GM12878 (cell line): ENCODE measurements around the gene RAB13. TPM values are rescaled to one million over a fixed set of nuclear protein-coding genes. Genes with fewer than 3 reads are reported as not detected.

Source experiments
- ATAC-seq: fragments of 200-7000 bp; cut with Tn5 transposase; 3 replicates; pipeline ENCODE4 v1.9.1; 2020; ENCODE audit warnings: mild to moderate bottlenecking, moderate library complexity
- BruUV-seq: library from RNA; stranded (reverse); fragments of 400-500 nt; replicated peaks from 2 replicates; lab custom pipeline; 2021; lab: Mats Ljungman, UMichigan
- CTCF ChIA-PET: fragments of 300-600 bp; sonication (Branson Sonifier 250); formaldehyde crosslinking; extraction: SDS; loops from one replicate; lab custom pipeline; 2021; ENCODE audit warnings: inconsistent platforms; lab: Yijun Ruan, JAX
- POLR2A ChIA-PET: fragments of 350-600 bp; formaldehyde crosslinking; extraction: SDS; loops from one replicate; lab custom pipeline; 2021; ENCODE audit warnings: inconsistent platforms; lab: Charles Lee
- RAD21 ChIA-PET: fragments of 300-600 bp; sonication (Branson Sonifier 250); formaldehyde crosslinking; loops from one replicate; lab custom pipeline; 2023; ENCODE audit warnings: antibody characterized with exemption; ENCODE audit not compliant: unreplicated experiment; lab: Charles Lee
- SMC1A ChIA-PET: fragments of 300-600 bp; sonication (Branson Sonifier 250); formaldehyde crosslinking; loops from one replicate; lab custom pipeline; 2023; ENCODE audit not compliant: unreplicated experiment, uncharacterized antibody; lab: Charles Lee
- DNase-seq: peaks from one replicate; pipeline ENCODE4 v3.0.0-alpha.2; 2011; ENCODE audit warnings: low read depth, low spot score
- FAIRE-seq: peaks from 3 replicates; lab custom pipeline; 2011; peaks lifted over from hg19 to GRCh38; lab: Jason Lieb, UNC
- H2AFZ ChIP-seq: 2 replicates; pipeline ENCODE4 v1.6.0; 2011; ENCODE audit warnings: low read depth, low read length, control low read depth; ENCODE audit not compliant: control insufficient read depth
- H3K27ac ChIP-seq: 2 replicates; pipeline ENCODE4 v1.5.1; 2011; ENCODE audit warnings: control low read depth; ENCODE audit not compliant: control insufficient read depth, insufficient read depth
- H3K27me3 ChIP-seq, 2 experiments: replicated peaks in 1 of 2; 2 replicates each; pipeline versions ENCODE4 v1.6.0 to v1.6.1; 2011; ENCODE audit warnings: low read length in 1 of 2; ENCODE audit not compliant: control insufficient read depth in 2 of 2, insufficient read depth in 2 of 2
- H3K36me3 ChIP-seq, 2 experiments: 2 replicates each; pipeline ENCODE4 v1.5.1; 2011; ENCODE audit warnings: low read length in 1 of 2; ENCODE audit not compliant: control insufficient read depth in 2 of 2, insufficient read depth in 2 of 2
- H3K4me1 ChIP-seq: 2 replicates; pipeline ENCODE4 v1.6.1; 2011; ENCODE audit warnings: mild to moderate bottlenecking, low read length, moderate library complexity, mixed read lengths; ENCODE audit not compliant: control insufficient read depth, insufficient read depth
- H3K4me2 ChIP-seq: 2 replicates; pipeline ENCODE4 v1.6.0; 2011; ENCODE audit warnings: control low read depth; ENCODE audit not compliant: control insufficient read depth, insufficient read depth
- H3K4me3 ChIP-seq: fragments of 200-600 bp; sonication (generic); 2 replicates; pipeline ENCODE4 v1.5.1; 2016
- H3K79me2 ChIP-seq: 2 replicates; pipeline ENCODE4 v1.6.0; 2011; ENCODE audit warnings: low read length; ENCODE audit not compliant: control insufficient read depth, insufficient read depth
- H3K9ac ChIP-seq: 2 replicates; pipeline ENCODE4 v1.8.0; 2011; ENCODE audit warnings: low read length, control low read depth, mixed read lengths; ENCODE audit not compliant: control insufficient read depth, insufficient read depth
- H3K9me3 ChIP-seq: replicated peaks from 3 replicates; pipeline ENCODE4 v1.5.1; 2011; ENCODE audit warnings: mild to moderate bottlenecking, low read length; ENCODE audit not compliant: control insufficient read depth, insufficient read depth
- H4K20me1 ChIP-seq: 2 replicates; pipeline ENCODE4 v1.6.0; 2011; ENCODE audit not compliant: control insufficient read depth, insufficient read depth
- BACH1 ChIP-seq: fragments of 450-650 bp; IDR thresholded peaks from 2 replicates; pipeline ENCODE4 v1.6.1; 2017; ENCODE audit warnings: mild to moderate bottlenecking, borderline replicate concordance
- CEBPB ChIP-seq, 2 experiments: fragments of 150-350 bp in 1 of 2; IDR thresholded peaks; 2 replicates each; pipeline ENCODE4 v1.6.1; 2012 to 2014; ENCODE audit warnings: low read depth in 2 of 2, low read length in 2 of 2, borderline replicate concordance in 1 of 2, inconsistent platforms in 1 of 2
- FOXK2 ChIP-seq: fragments of 450-650 bp; IDR thresholded peaks from 2 replicates; pipeline ENCODE4 v1.6.1; 2017; ENCODE audit warnings: mild to moderate bottlenecking, moderate library complexity
- MEF2B ChIP-seq: fragments of 450-650 bp; IDR thresholded peaks from 2 replicates; pipeline ENCODE4 v1.6.1; 2018; ENCODE audit warnings: mild to moderate bottlenecking, moderate library complexity; ENCODE audit not compliant: partially characterized antibody, poor library complexity, severe bottlenecking
- MXI1 ChIP-seq: fragments of 150-350 bp; IDR thresholded peaks from 2 replicates; pipeline ENCODE4 v1.6.1; 2011; ENCODE audit warnings: low read depth, mild to moderate bottlenecking, inconsistent platforms, low read length, improper control_type of control experiment
- RBBP5 ChIP-seq: fragments of 200-600 bp; sonication (generic); conservative IDR thresholded peaks from 2 replicates; pipeline ENCODE4 v1.6.1; 2016
- RCOR1 ChIP-seq: conservative IDR thresholded peaks from 2 replicates; pipeline ENCODE4 v1.6.1; 2012; ENCODE audit warnings: low read depth, low read length, improper control_type of control experiment
- RFX5 ChIP-seq: IDR thresholded peaks from 2 replicates; pipeline ENCODE4 v1.6.1; 2011; ENCODE audit warnings: low read depth, low read length, improper control_type of control experiment
- TARDBP ChIP-seq: IDR thresholded peaks from 2 replicates; pipeline ENCODE4 v1.6.1; 2016; ENCODE audit warnings: borderline replicate concordance
- TCF12 ChIP-seq: IDR thresholded peaks from 2 replicates; pipeline ENCODE4 v1.6.1; 2011; ENCODE audit warnings: low read depth, mild to moderate bottlenecking, low read length
- YBX1 ChIP-seq: fragments of 450-650 bp; IDR thresholded peaks from 2 replicates; pipeline ENCODE4 v1.6.1; 2016; ENCODE audit warnings: antibody characterized with exemption
- ZZZ3 ChIP-seq: IDR thresholded peaks from 2 replicates; pipeline ENCODE4 v1.6.1; 2011; ENCODE audit warnings: low read depth; ENCODE audit not compliant: control insufficient read depth, insufficient read length
- WGBS: methylation state at CpG from one replicate; pipeline ENCODE4 v1.1.6; 2016; ENCODE audit warnings: low lambda C conversion rate; ENCODE audit not compliant: insufficient replicate concordance, insufficient coverage; ENCODE audit errors: missing lambda C conversion rate; 5-methylcytosine and 5-hydroxymethylcytosine counted together
- in situ Hi-C: fragments of 300-500 bp; cut with MboI; formaldehyde crosslinking; loops from 9 replicates; pipeline ENCODE4 v1.14.3; 2018; ENCODE audit warnings: mixed read lengths
- intact Hi-C: fragments of 100-400 bp; cut with micrococcal nuclease; formaldehyde crosslinking; loops from one replicate; pipeline ENCODE4 v1.14.2; 2022; ENCODE audit not compliant: unreplicated experiment
- polyA plus RNA-seq, 11 experiments: library from polyadenylated mRNA; depleted of rRNA in 4 of 11; unstranded in 6 of 11; stranded (reverse) in 5 of 11; fragments of >200 nt; fragmentation: Nextera tagmentation in 4 of 11; fragmentation: Illumina TruSeq in 1 of 11; extraction: Ambion mirVana in 4 of 11; extraction: Trizol in 1 of 11; gene quantifications; 1 replicate in 1 of 11; 2 replicates in 10 of 11; pipeline versions ENCODE4 v1.2.1 to v1.2.3, GENCODE V29; 2011 to 2016; ENCODE audit warnings: inconsistent platforms in 2 of 11, missing spikeins in 2 of 11, low read depth in 1 of 11
- total RNA-seq, 4 experiments: library from RNA; depleted of rRNA in 3 of 4; stranded (reverse); fragments of >200 nt in 3 of 4; fragmentation: Illumina TruSeq in 1 of 4; extraction: Trizol in 1 of 4; gene quantifications; 2 replicates each; pipeline versions ENCODE4 v1.2.1 to v1.2.3, GENCODE V29; 2013 to 2021
- TF ChIP-seq, protein P1 (sequence below): fragments of 150-350 bp; IDR thresholded peaks from 2 replicates; pipeline ENCODE4 v1.6.1; 2014; ENCODE audit warnings: mild to moderate bottlenecking, low read depth, low read length
- TF ChIP-seq, protein P2 (sequence below): fragments of 450-650 bp; IDR thresholded peaks from 2 replicates; pipeline ENCODE4 v1.6.1; 2017; ENCODE audit warnings: mild to moderate bottlenecking, moderate library complexity
- TF ChIP-seq, protein P3 (sequence below): fragments of 450-650 bp; IDR thresholded peaks from 2 replicates; pipeline ENCODE4 v1.6.1; 2018; ENCODE audit warnings: borderline replicate concordance, mild to moderate bottlenecking; ENCODE audit not compliant: partially characterized antibody
- TF ChIP-seq, protein P4 (sequence below): fragments of 450-650 bp; IDR thresholded peaks from 2 replicates; pipeline ENCODE4 v1.6.1; 2017; ENCODE audit warnings: mild to moderate bottlenecking

RAB13 gene
- total and polyA plus RNA-seq, 10 of the 15 experiments (the other 5 are each of a cell fraction or from before 2014, with no cell fraction given): 0.75 to 30.7 (median 15.9) TPM

DNA sequence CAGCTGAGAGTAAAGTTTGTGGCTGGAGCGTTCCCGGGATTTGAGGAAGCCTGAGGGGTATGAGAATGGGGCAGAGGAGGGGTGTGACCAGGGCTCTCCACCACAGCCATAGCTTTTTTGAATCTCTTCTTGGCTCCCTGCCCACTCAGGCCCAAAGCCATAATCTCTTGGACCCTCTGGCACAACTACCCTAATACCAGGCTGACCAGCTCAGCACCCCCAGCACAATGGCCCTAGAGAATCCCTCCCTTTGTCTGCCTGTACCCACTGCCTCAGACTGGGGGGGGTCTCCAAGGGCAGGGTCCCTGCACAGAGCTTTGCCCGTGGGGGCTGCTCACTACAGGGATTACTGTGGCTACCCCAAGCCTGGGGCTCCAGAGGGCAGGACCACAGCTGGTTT lies 47.1 kb downstream of the RAB13 start:
- peaks cover 2% of the 10 kb centered on the region for H3K4me1 ChIP-seq
- no peak for TF ChIP-seq TCF12
- TF ChIP-seq BACH1: no peak
- TF ChIP-seq ZZZ3: no peak
- no peak for TF ChIP-seq MXI1
- no peak for TF ChIP-seq CEBPB (IDR thresholded peaks at IDR 0.05; ENCODE audit: borderline replicate concordance in 1 of 2, low read depth in 2 of 2, low read length in 2 of 2)
- TF ChIP-seq, protein P1, sequence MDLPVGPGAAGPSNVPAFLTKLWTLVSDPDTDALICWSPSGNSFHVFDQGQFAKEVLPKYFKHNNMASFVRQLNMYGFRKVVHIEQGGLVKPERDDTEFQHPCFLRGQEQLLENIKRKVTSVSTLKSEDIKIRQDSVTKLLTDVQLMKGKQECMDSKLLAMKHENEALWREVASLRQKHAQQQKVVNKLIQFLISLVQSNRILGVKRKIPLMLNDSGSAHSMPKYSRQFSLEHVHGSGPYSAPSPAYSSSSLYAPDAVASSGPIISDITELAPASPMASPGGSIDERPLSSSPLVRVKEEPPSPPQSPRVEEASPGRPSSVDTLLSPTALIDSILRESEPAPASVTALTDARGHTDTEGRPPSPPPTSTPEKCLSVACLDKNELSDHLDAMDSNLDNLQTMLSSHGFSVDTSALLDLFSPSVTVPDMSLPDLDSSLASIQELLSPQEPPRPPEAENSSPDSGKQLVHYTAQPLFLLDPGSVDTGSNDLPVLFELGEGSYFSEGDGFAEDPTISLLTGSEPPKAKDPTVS: no peak
- TF ChIP-seq, protein P2, sequence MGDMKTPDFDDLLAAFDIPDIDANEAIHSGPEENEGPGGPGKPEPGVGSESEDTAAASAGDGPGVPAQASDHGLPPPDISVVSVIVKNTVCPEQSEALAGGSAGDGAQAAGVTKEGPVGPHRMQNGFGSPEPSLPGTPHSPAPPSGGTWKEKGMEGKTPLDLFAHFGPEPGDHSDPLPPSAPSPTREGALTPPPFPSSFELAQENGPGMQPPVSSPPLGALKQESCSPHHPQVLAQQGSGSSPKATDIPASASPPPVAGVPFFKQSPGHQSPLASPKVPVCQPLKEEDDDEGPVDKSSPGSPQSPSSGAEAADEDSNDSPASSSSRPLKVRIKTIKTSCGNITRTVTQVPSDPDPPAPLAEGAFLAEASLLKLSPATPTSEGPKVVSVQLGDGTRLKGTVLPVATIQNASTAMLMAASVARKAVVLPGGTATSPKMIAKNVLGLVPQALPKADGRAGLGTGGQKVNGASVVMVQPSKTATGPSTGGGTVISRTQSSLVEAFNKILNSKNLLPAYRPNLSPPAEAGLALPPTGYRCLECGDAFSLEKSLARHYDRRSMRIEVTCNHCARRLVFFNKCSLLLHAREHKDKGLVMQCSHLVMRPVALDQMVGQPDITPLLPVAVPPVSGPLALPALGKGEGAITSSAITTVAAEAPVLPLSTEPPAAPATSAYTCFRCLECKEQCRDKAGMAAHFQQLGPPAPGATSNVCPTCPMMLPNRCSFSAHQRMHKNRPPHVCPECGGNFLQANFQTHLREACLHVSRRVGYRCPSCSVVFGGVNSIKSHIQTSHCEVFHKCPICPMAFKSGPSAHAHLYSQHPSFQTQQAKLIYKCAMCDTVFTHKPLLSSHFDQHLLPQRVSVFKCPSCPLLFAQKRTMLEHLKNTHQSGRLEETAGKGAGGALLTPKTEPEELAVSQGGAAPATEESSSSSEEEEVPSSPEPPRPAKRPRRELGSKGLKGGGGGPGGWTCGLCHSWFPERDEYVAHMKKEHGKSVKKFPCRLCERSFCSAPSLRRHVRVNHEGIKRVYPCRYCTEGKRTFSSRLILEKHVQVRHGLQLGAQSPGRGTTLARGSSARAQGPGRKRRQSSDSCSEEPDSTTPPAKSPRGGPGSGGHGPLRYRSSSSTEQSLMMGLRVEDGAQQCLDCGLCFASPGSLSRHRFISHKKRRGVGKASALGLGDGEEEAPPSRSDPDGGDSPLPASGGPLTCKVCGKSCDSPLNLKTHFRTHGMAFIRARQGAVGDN: no peak
- TF ChIP-seq RBBP5: no peak
- no peak for TF ChIP-seq YBX1
- TF ChIP-seq, protein P3, sequence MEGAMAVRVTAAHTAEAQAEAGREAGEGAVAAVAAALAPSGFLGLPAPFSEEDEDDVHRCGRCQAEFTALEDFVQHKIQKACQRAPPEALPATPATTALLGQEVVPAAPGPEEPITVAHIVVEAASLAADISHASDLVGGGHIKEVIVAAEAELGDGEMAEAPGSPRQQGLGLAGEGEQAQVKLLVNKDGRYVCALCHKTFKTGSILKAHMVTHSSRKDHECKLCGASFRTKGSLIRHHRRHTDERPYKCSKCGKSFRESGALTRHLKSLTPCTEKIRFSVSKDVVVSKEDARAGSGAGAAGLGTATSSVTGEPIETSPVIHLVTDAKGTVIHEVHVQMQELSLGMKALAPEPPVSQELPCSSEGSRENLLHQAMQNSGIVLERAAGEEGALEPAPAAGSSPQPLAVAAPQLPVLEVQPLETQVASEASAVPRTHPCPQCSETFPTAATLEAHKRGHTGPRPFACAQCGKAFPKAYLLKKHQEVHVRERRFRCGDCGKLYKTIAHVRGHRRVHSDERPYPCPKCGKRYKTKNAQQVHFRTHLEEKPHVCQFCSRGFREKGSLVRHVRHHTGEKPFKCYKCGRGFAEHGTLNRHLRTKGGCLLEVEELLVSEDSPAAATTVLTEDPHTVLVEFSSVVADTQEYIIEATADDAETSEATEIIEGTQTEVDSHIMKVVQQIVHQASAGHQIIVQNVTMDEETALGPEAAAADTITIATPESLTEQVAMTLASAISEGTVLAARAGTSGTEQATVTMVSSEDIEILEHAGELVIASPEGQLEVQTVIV: no peak
- no peak for TF ChIP-seq MEF2B
- no peak for TF ChIP-seq RFX5
- TF ChIP-seq TARDBP: no peak
- no peak for TF ChIP-seq FOXK2
- TF ChIP-seq, protein P4, sequence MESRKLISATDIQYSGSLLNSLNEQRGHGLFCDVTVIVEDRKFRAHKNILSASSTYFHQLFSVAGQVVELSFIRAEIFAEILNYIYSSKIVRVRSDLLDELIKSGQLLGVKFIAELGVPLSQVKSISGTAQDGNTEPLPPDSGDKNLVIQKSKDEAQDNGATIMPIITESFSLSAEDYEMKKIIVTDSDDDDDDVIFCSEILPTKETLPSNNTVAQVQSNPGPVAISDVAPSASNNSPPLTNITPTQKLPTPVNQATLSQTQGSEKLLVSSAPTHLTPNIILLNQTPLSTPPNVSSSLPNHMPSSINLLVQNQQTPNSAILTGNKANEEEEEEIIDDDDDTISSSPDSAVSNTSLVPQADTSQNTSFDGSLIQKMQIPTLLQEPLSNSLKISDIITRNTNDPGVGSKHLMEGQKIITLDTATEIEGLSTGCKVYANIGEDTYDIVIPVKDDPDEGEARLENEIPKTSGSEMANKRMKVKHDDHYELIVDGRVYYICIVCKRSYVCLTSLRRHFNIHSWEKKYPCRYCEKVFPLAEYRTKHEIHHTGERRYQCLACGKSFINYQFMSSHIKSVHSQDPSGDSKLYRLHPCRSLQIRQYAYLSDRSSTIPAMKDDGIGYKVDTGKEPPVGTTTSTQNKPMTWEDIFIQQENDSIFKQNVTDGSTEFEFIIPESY: no peak
- no peak for TF ChIP-seq RCOR1

More for the DNA sequence above, 47.1 kb downstream of the RAB13 start:
- Histone ChIP-seq H3K4me2 (no peak overlapping the region), H4K20me1 (no peaks in the 10 kb centered on the region), H3K9me3 (no peaks in the 10 kb centered on the region), H3K36me3 (peaks cover 22 to 27% of the 10 kb centered on the region in 2 experiments; a peak in 3 of 4 replicates), H2AFZ (no peak overlapping the region), H3K79me2 (peaks cover 8% of the 10 kb centered on the region), H3K9ac (no peak overlapping the region), H3K4me3 (no peak overlapping the region), H3K27me3 (no peaks in the 10 kb centered on the region), H3K27ac (no peak overlapping the region)
- in situ Hi-C loops (no loop called here), intact Hi-C loops (no loop called here)
- 100% methylated on average over 3 of the region's 3 CpGs for WGBS
- POLR2A ChIA-PET: no interaction called here
- no peak for DNase-seq
- CTCF ChIA-PET: no interaction called here
- FAIRE-seq: no peak
- ATAC-seq: no peak
- SMC1A ChIA-PET: no interaction called here
- no TSS peak for BruUV-seq
- RAD21 ChIA-PET: no interaction called here
